Peyer's patch (tissue), 4 donors: ENCODE data around the gene GMCL2.

ENCODE experiments used
- POLR2A ChIP-seq, 2 donors: fragments of 450-650 bp; IDR thresholded peaks; one replicate each; pipeline ENCODE4 v1.5.1; 2017; ENCODE audit warnings: antibody characterized with exemption in 2 of 2, mild to moderate bottlenecking in 2 of 2, moderate library complexity in 2 of 2
- TF ChIP-seq, protein P1 (sequence below), 6 experiments: fragments of 450-650 bp in 4 of 6; fragments of 200-600 bp in 2 of 6; sonication (generic) in 1 of 6; IDR thresholded peaks; one replicate each; pipeline ENCODE4 v1.5.1; 2017 to 2019; ENCODE audit warnings: antibody characterized with exemption in 6 of 6, mild to moderate bottlenecking in 3 of 6, moderate library complexity in 1 of 6

GRCh38 chr5:178182158-178182876 lies 4.9 kb downstream of the GMCL2 start:
- TF ChIP-seq POLR2A (IDR thresholded peaks at IDR 0.05) = no peak
- TF ChIP-seq, protein P1, sequence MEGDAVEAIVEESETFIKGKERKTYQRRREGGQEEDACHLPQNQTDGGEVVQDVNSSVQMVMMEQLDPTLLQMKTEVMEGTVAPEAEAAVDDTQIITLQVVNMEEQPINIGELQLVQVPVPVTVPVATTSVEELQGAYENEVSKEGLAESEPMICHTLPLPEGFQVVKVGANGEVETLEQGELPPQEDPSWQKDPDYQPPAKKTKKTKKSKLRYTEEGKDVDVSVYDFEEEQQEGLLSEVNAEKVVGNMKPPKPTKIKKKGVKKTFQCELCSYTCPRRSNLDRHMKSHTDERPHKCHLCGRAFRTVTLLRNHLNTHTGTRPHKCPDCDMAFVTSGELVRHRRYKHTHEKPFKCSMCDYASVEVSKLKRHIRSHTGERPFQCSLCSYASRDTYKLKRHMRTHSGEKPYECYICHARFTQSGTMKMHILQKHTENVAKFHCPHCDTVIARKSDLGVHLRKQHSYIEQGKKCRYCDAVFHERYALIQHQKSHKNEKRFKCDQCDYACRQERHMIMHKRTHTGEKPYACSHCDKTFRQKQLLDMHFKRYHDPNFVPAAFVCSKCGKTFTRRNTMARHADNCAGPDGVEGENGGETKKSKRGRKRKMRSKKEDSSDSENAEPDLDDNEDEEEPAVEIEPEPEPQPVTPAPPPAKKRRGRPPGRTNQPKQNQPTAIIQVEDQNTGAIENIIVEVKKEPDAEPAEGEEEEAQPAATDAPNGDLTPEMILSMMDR (IDR thresholded peaks at IDR 0.05) = no peak
